ENCODE results near the gene NT5C3B.

NT5C3B gene

DNA sequence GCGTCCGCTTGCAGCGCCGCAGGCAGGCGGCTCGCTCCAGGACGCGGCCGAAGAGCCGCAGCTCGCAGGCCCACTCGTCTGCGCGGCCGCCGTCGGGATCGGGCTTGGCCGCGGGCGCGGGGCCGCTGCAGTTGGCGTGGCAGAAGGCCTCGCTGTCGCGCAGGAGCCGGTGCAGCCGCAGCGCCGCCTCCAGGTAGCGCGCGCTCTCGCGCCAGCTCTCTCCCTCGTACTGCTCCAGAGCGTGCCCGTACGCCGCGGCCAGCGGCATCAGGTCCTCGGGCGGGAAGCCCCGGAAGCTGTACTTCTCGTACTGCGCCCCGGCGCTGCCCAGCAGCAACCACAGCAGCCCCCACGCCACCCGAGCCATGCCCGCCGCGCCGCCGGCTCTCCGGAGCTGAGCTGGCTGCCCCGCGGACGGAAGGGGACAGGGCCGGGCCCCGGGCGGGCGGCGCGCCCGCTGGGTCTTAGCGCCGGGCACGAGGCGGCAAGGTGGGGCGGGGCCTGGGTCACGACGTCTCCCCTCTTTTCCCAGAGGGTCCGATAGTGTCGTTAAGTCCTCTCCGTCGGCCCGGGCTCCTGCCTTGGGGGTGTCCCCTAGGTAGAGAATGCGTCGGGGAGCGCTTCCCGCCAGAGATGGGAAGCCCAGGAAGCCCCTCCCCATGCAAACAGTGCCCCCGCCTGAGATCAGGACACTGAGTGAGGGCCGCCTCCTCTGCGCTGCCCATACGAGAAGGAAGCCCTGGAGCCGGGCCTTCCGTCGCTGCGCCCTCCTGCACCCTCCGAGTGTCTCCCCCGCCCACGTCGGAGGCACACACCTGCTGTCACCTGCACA, 24.3 kb downstream of the NT5C3B start, which contains the start of gene P3H4:
Gene P3H4 (minus strand): TSS at position 401 of the 832 bp plus-strand sequence. CDS start 34 bp downstream, at position 367.
- in situ Hi-C loops (cut with MboI; ENCODE audit: low sequenced_read_pairs), result no loop called here

DNA sequence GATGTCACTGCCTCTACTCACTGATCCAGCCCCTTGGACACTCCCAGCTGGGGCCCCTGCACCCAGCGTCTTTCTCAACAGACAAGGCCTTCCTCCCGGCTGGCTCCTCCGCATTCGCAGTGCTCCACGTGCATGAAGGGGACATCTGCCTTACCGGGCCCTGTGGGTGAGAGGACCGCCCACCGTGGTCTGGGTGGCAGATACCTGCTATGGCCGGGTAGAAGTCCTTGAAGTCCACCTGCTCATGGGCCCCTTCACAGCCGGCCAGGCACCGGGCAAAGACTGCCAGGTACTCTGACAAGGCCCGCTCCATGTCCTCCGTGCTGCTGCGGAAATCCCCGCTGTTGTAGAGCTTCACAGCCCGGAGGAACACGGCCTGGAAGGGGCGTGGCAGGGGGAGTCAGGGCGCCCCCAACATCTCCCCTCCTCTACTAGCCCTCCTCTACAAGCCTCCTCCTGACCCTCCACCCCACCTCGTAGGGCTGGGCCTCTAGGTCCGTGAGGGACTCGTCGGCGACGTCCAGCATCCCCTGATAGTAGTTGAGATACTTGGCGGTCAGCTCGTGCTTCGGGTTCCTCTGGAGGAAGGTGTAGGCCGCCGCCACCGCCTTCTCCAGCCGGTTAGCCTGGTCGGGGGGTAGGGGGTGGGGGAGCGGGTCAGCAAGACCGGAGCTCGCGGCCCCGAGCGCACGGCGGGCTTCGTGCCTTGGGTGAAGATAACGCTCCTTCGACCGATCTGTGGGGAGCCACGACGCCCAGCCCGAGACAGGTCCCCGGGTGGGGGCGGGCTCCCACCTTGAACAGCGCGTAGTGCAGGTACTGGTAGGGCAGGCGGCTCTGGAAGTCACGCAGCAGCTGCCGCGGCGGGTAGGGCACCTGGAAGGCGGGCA, 25.1 kb downstream of the NT5C3B start:
- in situ Hi-C loops (cut with MboI; ENCODE audit: low sequenced_read_pairs), result no loop called here

DNA sequence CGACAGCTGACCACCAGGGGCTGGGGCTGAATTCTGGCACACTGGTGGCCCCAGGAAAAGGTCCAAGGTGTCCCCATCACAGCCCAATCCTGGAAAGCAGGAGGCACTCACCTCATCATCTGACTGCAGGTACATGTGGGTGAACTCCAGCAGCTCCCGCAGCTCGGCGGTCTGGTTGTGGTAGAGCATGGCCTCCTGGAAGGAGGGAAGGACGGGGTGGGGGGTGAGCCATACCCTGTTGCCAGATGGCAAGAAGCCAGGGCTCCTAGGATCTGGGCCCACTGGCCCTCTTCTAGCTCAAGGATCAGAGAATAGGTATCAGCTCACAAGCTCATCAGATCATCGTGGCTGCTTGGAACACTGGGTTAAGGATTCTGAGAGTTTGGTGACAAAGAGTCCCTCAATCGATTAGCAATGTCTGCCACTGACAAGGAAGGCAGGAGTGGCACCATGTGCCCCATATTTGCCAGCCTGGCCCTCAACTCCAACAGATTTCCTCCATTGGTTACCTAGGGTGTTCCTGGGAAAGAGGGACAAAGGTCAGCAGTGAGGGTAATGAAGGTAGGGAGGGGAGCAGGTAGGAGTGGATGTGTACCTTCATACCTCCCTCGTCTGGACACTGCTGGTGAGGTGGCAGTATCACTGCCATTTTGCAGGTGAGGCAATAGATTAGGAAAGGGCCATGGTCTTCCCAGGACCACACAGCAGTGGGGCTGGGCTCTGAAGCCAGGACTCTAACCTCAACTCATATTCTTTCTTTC, 29.2 kb downstream of the NT5C3B start:
- in situ Hi-C loops (cut with MboI; ENCODE audit: low sequenced_read_pairs), result no loop called here

DNA sequence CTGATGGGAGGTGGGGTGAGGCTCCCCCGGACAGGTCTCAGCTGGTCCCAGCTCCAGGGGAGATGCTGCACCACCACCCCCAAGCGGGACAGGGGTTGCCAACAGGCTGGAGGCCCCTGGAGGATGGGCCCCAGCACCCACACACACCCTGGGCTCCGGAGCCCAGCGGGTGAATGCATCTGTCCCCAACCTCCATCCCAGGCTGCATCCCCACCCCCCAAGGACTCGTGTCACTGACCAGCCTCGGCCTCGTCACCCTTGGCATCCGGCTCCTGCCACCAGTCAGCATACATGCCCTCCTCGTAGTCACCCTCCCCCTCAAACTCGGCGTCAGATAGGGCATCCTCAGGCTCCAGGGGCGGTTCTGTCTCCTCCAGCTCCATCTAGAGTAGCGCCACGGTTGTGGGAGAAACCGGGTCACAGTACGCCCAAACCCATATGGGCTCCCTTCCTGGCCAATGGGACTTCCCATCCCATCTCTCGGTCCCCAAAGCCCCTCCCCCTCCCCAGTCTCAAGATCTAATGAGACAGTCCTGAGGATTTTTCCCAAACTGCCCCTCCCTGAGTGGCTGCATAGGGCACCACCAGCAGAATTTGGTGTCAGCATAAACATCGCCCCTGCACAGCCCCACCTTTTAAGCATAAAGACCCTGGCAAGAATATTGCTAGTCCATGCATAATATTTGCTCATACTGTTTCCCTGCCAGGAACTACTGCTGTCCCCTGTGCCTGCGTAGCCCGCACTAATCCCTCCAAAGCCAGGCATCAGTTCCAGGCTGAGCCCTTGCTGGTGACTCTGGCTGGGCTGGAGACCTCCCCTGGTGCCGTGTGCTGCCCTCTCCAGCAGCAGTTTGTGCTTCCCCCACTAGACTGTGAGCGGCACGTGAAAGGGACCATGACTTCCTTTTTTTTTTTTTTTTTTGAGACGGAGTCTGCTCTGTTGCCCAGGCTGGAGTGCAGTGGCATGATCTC, 32.7 kb downstream of the NT5C3B start:
- in situ Hi-C loops (cut with MboI; ENCODE audit: low sequenced_read_pairs), result no loop called here

DNA sequence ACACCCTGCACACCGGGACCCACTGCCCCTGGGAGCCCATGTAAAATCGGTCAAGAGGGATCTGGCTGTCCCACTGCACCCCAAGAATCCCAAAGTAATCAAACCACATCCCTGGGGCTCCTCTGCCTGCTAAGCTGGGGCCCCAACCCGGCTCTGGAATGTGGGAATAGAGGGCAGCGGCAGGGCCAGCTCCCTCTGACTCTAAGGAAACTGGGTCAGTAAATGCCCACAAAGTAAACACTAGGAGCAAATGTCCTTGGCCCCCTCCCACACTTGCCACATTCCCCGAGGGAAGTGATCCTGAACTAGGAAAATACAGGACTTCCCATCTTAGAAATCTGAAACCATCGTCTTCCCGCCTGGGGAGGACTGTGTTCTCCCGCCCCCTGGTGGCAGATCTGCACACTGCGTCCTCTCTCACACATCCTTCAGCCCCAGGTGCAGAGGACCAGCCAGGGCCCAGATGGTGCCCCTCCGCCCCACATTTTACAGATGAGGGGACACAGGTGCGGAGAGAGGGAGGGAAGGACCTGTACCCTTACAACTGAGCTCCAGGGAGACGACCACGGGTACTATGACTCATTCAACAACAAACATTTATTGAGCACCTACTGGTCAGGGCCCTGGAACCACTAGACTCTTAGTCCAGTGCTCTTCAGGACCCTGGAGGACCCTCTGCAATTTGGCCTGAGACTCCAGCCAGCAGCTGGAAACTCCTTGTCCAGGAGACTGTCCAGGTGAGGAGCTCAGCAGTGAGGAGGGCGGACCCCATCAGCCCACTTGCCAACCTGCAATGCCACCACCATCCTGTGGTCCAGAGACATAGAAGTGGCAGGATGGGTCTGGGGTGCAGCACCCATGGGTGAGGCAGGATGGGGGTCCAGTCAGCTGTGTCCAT, 34.4 kb downstream of the NT5C3B start:
- in situ Hi-C loops (cut with MboI; ENCODE audit: low sequenced_read_pairs), result no loop called here

DNA sequence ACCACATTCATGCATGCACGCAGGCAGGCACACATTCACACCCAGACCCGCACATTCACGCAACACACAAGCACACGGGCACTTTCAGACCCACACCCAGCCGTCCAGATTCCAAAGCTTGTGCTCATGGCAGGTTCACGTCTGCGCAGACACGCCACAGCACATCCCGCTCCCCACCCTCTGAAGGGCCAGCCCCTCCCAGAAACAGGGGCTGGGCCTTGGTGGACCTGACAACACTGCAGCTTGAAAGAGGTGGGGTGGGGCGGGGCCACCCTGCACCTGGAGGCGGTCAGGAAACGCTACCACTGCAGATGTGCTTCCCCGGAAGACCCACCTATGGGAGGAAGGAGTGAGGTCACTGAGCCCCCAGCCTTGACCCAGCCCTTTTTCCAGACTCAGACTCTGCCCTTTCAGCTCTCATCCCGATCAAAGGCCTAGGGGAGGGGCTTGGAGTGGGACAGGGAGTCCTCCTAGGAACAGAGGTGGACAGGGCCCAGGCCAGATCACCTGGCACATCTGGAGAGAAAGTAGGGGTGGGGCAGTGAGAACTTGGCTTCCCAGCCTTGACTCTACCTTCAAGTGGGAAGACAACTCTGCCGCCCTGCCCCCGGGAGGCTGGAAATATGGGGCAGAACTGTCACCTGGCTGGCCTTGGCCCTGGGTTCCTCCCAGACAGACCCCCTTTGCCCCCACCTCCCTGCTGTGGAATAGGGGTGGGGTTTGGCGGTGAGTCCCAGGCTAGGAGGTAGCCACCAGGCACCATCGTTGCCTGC, 35.2 kb downstream of the NT5C3B start:
- in situ Hi-C loops (cut with MboI; ENCODE audit: low sequenced_read_pairs), result no loop called here

DNA sequence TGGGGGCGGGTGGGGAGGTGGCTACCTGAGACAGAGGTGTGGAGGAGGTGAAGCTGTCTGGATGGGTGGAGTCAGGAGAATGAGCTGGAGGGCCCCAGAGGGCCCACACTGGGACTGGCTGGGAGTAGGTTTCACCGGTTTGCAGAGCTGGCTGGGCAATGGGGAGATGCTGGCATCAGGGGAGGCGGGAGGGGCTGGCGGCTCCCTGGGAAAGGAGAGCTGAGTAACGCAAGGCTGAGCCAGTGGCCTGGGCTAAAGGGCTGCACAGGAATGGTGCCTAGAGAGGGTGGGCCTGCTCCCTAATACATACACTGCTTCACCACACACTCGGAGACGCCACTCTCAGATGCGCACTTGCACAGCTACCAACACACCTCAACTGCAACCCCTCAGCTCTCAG, 36.7 kb downstream of the NT5C3B start:
- in situ Hi-C loops (cut with MboI; ENCODE audit: low sequenced_read_pairs), result loop anchor here (10.0 kb wide), 1 partner anchor 55 kb away; no protein-coding TSS in a partner anchor

DNA sequence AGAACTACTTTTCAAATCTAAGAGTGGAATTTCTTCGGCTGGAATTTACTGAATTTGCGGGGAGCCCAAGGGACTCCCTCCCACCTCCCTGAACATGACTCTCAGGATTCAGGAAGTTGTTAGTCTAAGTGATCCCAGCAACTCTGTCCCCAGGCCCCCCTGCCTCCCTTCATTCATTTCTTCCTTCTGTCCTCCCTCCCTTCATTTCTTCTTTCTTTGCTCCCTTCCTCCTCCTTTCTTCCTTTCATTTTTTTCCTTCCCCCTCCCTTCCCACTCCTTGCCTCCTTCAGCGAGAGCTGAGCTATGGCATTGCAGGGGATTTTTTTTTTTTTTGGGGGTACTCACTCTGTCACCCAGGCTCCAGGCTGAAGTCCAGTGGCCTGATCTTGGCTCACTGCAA, 38.7 kb downstream of the NT5C3B start:
- in situ Hi-C loops (cut with MboI; ENCODE audit: low sequenced_read_pairs), result loop anchor here (10.0 kb wide), 1 partner anchor 53 kb away; no protein-coding TSS in a partner anchor

DNA sequence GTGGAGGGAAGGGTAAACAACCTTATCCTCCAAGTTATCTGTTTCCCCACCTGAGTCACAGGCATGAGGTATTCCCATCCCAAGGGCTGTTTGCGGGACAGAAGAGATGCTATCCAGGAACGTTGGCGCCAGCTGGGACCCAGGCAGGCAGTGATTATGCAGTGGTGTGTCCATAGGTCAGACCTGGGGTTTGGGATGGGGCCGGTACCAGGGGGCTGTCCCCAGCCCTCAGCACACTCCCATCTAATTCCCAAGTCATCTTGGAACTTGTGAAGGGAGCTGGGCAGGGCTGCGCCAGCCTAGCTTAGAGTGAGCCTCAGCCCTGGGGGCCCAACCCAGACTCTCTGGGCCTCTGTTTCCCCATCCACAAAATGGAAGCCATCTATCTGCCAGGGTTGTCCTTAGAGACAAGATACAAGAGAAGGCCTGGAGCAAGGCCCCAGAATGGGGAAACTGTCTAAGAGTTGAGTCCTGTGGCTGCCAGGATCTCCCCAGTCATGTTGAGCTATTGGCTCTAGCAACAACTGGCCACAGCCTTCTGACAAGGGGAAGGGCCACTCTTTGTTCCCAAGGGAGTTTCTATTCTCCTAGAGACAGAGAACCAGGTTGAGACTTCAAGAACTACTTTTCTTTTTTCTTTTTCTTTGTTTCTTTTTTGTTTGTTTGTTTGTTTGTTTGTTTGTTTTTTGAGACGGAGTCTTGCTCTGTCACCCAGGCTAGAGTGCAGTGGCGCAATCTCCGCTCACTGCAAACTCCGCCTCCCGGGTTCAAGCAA, 39.7 kb downstream of the NT5C3B start:
- in situ Hi-C loops (cut with MboI; ENCODE audit: low sequenced_read_pairs), result loop anchor here (10.0 kb wide), 1 partner anchor 52 kb away; no protein-coding TSS in a partner anchor

DNA sequence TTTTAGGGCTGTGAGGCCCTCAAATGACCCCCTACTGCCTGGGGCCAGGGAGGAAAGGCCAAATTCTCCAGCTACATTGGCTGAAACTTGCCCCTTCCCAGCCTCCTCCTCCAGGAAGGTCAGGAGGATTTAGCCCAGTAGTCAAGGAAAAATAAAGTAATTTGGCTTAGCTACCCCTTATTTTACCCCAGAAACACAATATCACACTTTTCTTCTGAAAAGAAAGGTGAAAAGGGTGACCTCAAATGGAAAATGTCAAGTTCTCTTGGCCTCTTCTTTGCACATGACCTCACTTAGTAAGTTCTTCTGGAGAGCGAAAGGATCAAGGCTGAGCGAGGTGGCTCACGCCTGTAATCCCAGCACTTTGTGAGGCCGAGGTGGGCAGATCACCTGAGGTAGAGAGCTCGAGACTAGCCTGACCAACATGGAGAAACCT, 41.5 kb downstream of the NT5C3B start:
- in situ Hi-C loops (cut with MboI; ENCODE audit: low sequenced_read_pairs), result loop anchor here (10.0 kb wide), 1 partner anchor 50 kb away; no protein-coding TSS in a partner anchor

DNA sequence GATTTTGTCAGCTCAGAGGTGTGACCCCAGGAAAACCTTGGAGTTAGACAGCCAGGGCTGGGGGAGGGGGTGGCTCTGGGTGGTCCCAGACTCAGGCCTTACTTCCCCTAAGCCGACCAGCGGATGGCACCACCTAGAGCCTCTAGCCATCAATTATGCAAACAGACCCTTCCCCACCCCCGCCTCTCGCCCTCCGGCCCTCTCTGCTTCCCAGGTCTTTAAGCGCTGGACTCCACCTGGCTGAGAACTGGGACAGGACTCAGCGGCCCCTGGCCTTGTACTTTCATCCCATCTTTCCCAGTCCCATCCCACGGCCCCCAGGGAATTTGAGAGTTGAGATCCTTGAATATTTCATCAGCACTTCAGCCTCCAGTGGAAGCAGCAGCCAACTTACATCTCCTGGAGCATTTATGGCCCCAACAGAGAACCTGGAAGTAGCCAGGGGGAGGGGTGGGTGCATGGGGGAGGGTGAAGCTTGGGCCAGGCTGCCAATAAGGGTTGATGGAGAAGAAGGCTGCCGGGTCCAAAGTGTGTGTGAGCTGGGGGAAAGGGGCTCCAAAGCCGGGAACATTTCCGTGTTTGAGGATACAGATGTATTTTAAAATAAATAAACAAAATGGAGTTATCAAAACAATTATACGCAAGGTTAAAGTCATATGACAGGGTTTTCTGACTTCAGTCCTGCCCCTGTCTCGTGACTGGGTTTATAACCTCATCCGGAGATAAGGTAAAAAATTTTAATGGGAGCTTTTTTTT, 42.1 kb downstream of the NT5C3B start:
- in situ Hi-C loops (cut with MboI; ENCODE audit: low sequenced_read_pairs), result loop anchor here (10.0 kb wide), 1 partner anchor 49 kb away; no protein-coding TSS in a partner anchor

DNA sequence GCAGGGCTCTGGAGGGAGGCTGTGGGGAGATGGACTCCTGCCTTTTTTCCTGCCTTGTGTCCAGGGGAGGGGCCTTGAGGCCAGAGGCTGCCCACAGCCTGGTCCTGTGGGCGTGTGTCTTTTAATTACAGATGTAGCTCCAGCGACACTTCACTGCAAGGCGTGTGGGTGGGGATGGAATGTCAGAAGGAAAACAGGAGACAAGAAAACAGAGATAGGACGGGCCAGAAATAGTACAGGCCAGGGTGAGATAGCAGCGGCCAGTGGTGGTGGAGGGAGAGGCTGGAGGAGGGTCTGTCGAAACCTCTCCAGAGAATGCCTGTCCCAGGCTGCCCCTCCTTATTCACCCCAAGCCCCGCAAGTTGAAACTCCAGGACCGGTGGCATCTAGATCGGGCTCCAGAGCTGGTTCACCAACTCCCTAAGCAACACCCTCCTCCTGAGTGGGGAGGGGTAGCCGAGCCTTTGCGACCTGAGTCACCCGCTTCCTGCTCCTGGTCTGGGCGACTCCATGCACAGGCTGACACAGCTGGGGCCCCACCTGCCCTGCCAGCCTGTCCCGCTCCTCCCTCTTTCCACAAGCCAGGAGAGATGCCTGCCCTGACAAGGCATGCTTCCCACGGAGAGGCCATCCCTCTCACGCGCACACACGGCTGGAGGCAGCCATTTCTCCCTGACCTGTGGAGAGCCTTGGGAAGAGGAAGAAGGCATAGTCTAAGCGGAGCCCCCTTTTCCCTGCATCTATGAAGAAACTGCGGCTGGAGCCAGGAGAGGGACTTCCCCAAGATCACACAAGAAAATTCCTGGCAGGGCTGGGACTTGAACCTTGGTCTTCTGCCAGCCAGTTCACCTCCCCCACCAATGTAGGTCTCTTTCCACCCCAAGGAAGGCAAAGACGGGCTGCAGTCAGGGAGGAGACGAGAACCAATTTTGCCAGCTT, 42.9 kb downstream of the NT5C3B start:
- in situ Hi-C loops (cut with MboI; ENCODE audit: low sequenced_read_pairs), result loop anchor here (10.0 kb wide), 1 partner anchor 48 kb away; no protein-coding TSS in a partner anchor

DNA sequence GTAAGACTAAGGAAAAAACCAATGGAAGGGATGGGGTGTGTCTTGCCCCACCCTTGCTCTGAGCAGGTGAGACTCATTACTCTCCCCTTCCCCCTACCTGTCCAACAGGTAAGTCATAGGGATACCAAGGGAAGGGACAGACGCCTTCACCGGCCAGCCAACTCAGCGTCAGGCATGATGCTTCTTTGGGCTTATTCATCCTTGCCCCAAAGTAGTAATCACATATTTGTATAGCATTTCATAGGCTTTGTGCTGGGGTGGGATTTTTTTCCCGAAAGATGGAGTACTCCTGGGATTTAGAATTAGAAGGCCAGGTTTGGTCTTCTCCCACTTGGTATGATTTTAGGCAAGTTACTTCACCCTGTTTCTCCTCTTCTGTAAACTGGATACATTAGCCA, 49.0 kb downstream of the NT5C3B start:
- in situ Hi-C loops (cut with MboI; ENCODE audit: low sequenced_read_pairs), result no loop called here

DNA sequence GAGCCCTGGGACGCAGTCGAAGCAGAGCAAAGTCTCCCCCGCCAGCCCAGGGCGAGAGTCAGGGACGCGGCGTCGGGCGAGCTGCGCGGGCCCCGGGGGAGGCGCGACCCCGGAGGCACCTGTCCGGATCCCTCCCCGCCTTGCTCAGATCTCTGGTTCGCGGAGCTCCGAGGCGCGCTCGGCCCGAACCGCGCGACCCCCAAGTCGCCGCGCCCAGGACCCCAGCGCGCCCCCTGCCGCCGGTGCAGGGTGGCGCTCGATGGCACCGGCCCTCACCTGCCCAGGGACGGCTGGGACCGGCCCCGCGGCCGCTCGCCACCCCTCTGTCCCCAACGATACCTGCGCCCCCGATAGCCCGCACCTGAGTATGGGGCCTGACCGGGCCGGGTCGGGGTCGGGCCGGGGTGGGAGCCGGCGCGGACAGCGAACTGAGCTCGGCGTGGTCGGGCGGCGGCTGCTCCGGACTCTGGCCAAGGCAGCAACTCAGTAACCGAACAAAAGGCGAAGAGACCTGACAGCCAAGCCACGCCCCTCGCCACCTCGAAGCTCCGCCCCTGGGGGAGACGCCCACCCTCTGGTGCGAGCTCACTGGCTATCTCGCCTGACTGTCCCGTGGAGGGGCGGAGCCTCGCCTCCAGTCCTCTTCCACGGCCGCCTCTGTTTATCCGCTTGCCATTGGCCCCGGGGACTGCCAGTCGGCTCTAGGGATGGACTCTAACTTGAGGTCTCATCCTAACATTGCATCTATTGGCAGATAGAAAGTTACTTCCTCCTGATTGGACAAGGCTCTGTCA, 49.6 kb downstream of the NT5C3B start, which contains the start of gene JUP:
Gene JUP (minus strand): TSS at position 485 of the 794 bp plus-strand sequence. CDS start 14,857 bp downstream, outside the sequence.
- in situ Hi-C loops (cut with MboI; ENCODE audit: low sequenced_read_pairs), result no loop called here
